HG02870 (cell line): ENCODE results near the gene PDZRN3.

Experiments
- ATAC-seq: cut with Tn5 transposase; IDR thresholded peaks from one replicate; pipeline ENCODE4 v1.9.1; 2021; ENCODE audit warnings: mild to moderate bottlenecking, moderate library complexity; ENCODE audit not compliant: unreplicated experiment

The PDZRN3 gene

GRCh38 chr3:73529308-73530021 is 95.3 kb downstream of the PDZRN3 start:
- no peak for ATAC-seq

- no peak for ATAC-seq
Observed at GRCh38 chr3:73525591-73525990, 99.2 kb downstream of the PDZRN3 start.

GRCh38 chr3:73523661-73524060 is 101.1 kb downstream of the PDZRN3 start:
- ATAC-seq: no peak

GRCh38 chr3:73521734-73522336 is 102.9 kb downstream of the PDZRN3 start:
- no peak for ATAC-seq

DNA sequence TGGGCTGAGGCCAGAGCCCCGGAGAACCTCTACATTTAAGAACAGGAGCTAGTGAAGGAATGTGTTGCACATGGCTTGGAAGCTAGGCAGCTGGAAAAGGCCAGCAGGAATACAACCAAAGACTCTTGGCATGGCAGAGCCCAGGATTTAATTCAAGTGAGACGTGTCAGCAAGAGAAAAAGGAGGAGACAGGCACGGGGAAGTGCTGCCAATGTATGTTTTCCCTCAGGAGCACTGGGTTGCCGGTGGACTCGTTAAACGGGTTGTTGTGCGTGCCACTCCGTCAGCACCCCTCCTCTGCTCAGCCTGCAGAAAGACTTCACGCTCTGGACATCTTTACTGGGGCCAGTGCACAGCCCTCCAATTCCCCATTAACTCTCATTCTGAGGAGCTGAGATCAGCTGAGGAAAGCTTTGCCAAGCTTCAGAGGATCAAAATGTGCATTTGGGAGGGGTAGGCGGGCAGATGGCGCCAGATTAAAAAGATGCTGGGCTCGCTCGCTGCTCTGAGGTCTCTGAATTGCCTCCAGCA is 103.7 kb downstream of the PDZRN3 start:
- ATAC-seq: no peak

- ATAC-seq: no peak
Observed at GRCh38 chr3:73516631-73517030, 108.1 kb downstream of the PDZRN3 start.

GRCh38 chr3:73513260-73513659 is 111.5 kb downstream of the PDZRN3 start:
- ATAC-seq: no peak

GRCh38 chr3:73511571-73512525 is 112.9 kb downstream of the PDZRN3 start:
- no peak for ATAC-seq

- no peak for ATAC-seq
Observed at GRCh38 chr3:73510784-73511183, 114.0 kb downstream of the PDZRN3 start.

DNA sequence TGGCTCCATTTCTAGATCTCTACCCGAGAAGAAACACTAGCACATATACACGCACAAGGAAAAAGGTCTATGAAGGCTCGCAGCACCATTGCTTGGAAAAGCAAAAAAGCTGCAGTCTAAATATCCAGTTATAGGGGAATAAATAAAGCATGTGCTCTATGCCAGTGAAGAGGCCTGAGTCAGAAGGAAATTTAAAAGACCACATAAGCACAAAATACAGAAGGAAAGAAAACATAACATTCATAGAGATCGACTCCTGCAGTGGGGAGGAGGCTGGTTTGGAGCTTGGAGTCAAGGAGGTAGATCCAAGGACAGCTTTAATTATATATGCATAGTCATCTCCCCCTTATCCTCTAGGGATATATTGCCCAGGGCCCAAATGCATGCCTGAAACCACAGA is 114.4 kb downstream of the PDZRN3 start:
- no peak for ATAC-seq

GRCh38 chr3:73509816-73510215 is 114.9 kb downstream of the PDZRN3 start:
- ATAC-seq: no peak

- ATAC-seq: no peak
Observed at GRCh38 chr3:73509066-73509465, 115.7 kb downstream of the PDZRN3 start.

- ATAC-seq: peak; percentile 60
Observed at GRCh38 chr3:73508330-73508954, 116.3 kb downstream of the PDZRN3 start.

- ATAC-seq: no peak
Observed at GRCh38 chr3:73504852-73505251, 119.9 kb downstream of the PDZRN3 start.

DNA sequence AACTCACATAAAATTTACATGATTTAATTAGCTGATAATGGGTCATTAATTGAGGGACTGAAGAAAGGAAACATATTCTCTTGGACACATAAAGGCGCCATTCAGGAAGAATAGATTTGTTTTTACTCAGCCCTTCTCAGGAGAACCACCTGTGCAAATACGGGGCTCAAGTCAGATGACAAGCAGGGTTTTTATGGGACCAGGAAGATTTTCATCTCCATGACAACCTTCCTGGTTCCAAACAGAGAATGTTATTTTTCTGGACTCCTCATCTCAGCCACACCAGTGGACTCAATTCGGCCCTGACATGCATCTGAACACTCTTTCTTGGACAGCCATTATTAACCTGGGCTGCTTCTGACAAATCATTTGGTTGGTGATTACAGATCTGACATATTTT is 120.5 kb downstream of the PDZRN3 start:
- ATAC-seq: no peak

- ATAC-seq: peak; percentile 40
Observed at GRCh38 chr3:73503781-73504180, 121.0 kb downstream of the PDZRN3 start.

DNA sequence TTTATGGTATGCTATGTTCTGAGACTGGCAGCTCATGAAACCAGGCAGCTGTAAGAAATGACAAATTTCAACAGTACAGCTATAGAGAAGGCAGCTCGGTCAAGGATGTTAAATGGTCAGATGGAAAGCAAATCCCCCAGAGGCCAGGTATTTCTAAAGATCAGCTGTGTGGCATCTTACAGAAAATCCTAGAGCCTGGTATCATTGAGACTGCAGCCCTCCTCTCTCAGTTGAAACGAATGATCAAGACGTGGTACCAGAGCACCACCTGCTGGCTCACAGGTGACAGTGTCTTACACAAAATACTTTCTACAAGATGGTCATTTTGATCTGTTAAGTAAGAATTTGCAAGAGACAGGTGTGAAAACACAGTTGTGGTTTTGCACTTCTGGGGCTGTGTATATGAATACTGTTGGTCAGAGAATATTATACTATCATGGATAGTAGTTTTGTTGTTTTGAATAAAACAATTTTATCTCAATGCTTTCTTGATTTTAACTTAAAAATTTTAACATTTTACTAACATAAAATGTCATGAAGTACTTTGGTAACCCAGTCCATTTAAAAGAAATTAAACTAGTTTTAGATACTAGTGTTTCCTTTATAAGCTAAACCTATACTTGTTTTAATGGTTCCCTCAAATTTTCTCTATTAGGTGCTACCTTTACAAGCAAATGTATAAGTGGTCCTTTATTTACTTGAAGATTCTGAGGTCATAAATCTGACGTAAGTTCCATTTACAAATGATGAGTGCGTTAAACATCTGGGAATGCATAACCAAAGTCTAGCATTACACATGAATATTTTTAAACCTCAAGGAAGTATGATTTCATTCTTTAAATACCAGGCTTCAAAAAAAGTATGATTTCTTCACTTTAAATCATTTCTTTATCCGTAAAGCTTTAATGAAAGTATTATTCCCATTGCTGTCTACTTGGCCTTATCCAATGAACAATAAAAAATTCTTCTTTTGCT is 121.8 kb downstream of the PDZRN3 start:
- peak; percentile 51 for ATAC-seq

DNA sequence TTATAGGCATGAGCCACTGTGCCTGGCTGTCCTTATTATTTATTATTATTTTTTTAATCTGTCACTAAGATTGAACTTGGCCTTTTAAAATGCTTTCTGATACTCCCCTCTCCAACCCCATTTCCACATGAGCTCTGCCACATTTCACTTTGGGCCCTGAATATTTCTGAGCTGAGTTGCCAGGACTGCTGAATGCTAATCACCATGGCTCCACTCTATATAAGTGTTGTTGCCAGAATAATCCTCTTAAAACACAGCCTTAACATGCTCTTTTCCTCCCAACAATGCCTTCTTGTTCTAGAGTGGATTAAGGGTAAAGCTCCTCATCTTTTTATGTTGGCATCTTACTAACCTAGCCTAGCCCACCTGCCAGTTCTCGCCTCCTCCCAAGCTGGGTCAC is 124.4 kb downstream of the PDZRN3 start:
- ATAC-seq: no peak

- peak; percentile 60 for ATAC-seq
Observed at GRCh38 chr3:73499787-73500186, 125.0 kb downstream of the PDZRN3 start.
